Breast epithelium (tissue), 3 donors: Measurements from ENCODE around the gene PLVAP.

ENCODE experiments used
- POLR2A ChIP-seq: fragments of 450-650 bp; IDR thresholded peaks from one replicate; pipeline ENCODE4 v1.6.1; 2016; ENCODE audit warnings: antibody characterized with exemption, mild to moderate bottlenecking, moderate library complexity
- POLR2AphosphoS5 ChIP-seq, 3 donors: sonication (generic); formaldehyde crosslinking; IDR thresholded peaks; one replicate each; pipeline ENCODE4 v1.6.1; 2017; ENCODE audit warnings: antibody characterized with exemption in 3 of 3

DNA sequence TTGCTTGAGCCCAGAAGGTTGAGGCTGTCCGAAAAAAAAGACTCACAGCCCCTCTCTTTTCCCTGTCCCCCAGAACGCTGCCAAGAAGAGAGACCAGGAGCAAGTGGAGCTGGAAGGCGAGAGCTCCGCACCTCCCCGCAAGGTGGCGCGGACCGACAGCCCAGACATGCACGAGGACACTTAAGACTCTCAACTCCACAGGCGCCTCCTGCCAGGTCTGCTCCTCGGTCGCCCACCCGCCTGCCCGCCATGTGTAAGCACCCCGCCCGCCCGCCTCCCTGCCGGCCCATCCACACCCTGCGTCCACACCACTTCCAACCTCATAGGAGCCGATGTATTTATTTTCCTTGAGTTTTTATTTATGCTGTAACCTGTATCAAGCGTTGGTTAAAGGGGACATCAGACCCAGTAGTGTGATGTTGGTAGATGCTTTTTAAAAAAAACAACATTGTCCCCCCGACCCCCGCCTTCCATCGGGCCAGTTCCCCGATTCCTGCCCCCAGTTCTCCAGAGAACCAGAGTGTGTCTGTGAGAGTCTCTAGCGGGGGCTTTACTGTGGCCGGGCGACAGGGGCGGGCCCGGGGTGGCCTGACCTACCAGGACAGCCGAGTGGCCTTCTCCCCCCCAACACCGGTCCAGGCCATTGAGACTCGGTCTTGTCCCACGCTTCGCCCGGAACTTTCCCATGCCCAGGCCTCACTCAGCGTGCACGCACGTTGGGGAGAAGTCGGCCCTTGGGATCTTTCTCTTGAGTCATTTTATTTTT lies 57.5 kb downstream of the PLVAP start:
- no peak for TF ChIP-seq POLR2A
- no peak for TF ChIP-seq POLR2AphosphoS5 (IDR thresholded peaks at IDR 0.05)
